ENCODE data around the gene FOSB.

GRCh38 chr19:45423033-45423588 lies 44.7 kb upstream of the FOSB start:
- TF ChIP-seq RAD21 (conservative IDR thresholded peaks at IDR 0.05): no peak
- TF ChIP-seq EZH2 (IDR thresholded peaks at IDR 0.05; ENCODE audit: borderline replicate concordance, insufficient read depth, low read length, poor library complexity, severe bottlenecking): no peak
- TF ChIP-seq CTCF (IDR thresholded peaks at IDR 0.05; ENCODE audit: poor library complexity, severe bottlenecking): no peak
- no peak for TF ChIP-seq EP300 (conservative IDR thresholded peaks at IDR 0.05; ENCODE audit: poor library complexity, severe bottlenecking)
- no peak for TF ChIP-seq POLR2AphosphoS5 (IDR thresholded peaks at IDR 0.05)
- TF ChIP-seq REST (IDR thresholded peaks at IDR 0.05; ENCODE audit: borderline replicate concordance): no peak
- peak; percentile 10 for TF ChIP-seq TAF1 (IDR thresholded peaks at IDR 0.05; ENCODE audit: low read depth)
